Endothelial cell (in vitro differentiated cells): ENCODE measurements around the gene LRP5. TPM values are rescaled to one million over a fixed set of nuclear protein-coding genes. Genes with fewer than 3 reads are reported as not detected.

Source experiments
- DNase-seq: peaks from one replicate; pipeline ENCODE4 v3.0.0; 2021; ENCODE audit warnings: low spot score
- H3K27ac Mint-ChIP-seq: one replicate; pipeline ENCODE4 v1.8.0; 2021; ENCODE audit warnings: mixed read lengths, inconsistent platforms; ENCODE audit not compliant: unreplicated experiment
- H3K27me3 Mint-ChIP-seq: one replicate; pipeline ENCODE4 v1.8.0; 2021; ENCODE audit warnings: mild to moderate bottlenecking, moderate library complexity, mixed read lengths, inconsistent platforms; ENCODE audit not compliant: unreplicated experiment
- H3K36me3 Mint-ChIP-seq: one replicate; pipeline ENCODE4 v1.8.0; 2021; ENCODE audit warnings: mild to moderate bottlenecking, low read depth, mixed read lengths, inconsistent platforms; ENCODE audit not compliant: unreplicated experiment
- H3K4me1 Mint-ChIP-seq: one replicate; pipeline ENCODE4 v1.8.0; 2021; ENCODE audit warnings: mild to moderate bottlenecking, mixed read lengths, inconsistent platforms; ENCODE audit not compliant: unreplicated experiment
- H3K4me3 Mint-ChIP-seq: one replicate; pipeline ENCODE4 v1.8.0; 2021; ENCODE audit warnings: mild to moderate bottlenecking, mixed read lengths, inconsistent platforms; ENCODE audit not compliant: unreplicated experiment
- H3K9me3 Mint-ChIP-seq: one replicate; pipeline ENCODE4 v1.8.0; 2021; ENCODE audit warnings: mixed read lengths, inconsistent platforms; ENCODE audit not compliant: unreplicated experiment
- total RNA-seq: library from RNA; stranded (reverse); fragmentation: NEBNext Ultra II Directional; extraction: Animal tissue kit (Norgen Biotek cat#: 25700); gene quantifications from one replicate; pipeline ENCODE4 v1.2.1, GENCODE V29; 2021; ENCODE audit not compliant: unreplicated experiment
- TF ChIP-seq, protein P1 (sequence below): fragments of 200-600 bp; sonication (generic); IDR thresholded peaks from one replicate; pipeline ENCODE4 v1.5.0; 2021; ENCODE audit warnings: antibody characterized with exemption; ENCODE audit not compliant: unreplicated experiment

The LRP5 gene
- total RNA-seq, 1 donor from 2014 or later, result 72.3 TPM

- Mint-ChIP-seq H3K4me3 (peak overlapping the region; percentile 94), H3K27me3 (peaks cover 2% of the 10 kb centered on the region), H3K27ac (no peak overlapping the region), H3K4me1 (peaks cover 9% of the 10 kb centered on the region), H3K9me3 (no peaks in the 10 kb centered on the region), H3K36me3 (no peaks in the 10 kb centered on the region)
- TF ChIP-seq, protein P1, sequence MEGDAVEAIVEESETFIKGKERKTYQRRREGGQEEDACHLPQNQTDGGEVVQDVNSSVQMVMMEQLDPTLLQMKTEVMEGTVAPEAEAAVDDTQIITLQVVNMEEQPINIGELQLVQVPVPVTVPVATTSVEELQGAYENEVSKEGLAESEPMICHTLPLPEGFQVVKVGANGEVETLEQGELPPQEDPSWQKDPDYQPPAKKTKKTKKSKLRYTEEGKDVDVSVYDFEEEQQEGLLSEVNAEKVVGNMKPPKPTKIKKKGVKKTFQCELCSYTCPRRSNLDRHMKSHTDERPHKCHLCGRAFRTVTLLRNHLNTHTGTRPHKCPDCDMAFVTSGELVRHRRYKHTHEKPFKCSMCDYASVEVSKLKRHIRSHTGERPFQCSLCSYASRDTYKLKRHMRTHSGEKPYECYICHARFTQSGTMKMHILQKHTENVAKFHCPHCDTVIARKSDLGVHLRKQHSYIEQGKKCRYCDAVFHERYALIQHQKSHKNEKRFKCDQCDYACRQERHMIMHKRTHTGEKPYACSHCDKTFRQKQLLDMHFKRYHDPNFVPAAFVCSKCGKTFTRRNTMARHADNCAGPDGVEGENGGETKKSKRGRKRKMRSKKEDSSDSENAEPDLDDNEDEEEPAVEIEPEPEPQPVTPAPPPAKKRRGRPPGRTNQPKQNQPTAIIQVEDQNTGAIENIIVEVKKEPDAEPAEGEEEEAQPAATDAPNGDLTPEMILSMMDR, result no peak
- DNase-seq, result no peak
These were observed 42.0 kb upstream of the LRP5 start for GRCh38 chr11:68270196-68271022.

DNA sequence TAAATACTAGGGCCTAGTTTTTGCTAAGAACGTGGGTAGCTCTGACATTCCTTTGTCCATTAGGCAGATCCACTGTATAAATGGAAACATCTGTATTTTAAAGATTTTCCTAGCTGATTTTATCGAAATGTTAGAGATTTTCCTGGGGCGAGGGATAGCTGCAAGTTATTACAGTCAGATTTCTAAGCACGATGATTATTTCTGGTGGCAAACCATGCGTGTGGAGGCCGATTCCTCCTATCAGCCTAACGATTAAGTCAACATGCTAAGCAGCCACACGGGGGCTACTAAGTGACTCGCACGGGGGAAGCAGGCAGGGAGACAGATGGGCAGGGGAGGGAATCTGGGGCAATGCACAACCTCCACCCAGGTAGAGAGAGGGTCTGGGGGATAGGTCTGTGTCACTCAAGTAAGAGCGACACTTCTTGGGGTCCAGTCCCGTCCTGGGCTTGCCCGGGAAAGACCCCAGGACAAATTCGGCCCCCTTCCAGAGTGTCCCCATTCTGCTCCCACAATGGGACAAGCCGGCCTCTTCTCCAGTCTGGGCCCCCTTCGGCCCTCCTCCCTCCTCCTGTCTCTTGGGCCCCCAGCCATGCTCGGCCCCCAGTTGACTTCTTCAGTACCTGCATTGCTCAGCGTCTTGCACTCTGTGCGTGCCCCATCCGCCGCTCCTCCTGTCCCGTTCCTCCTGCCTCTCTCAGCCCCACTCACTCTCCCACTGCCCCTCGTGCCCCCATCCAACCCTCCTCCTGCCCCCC is 41.2 kb upstream of the LRP5 start:
- Mint-ChIP-seq H3K4me1 (peaks cover 9% of the 10 kb centered on the region), H3K27ac (peak overlapping the region; percentile 45), H3K27me3 (peaks cover 2% of the 10 kb centered on the region), H3K36me3 (no peaks in the 10 kb centered on the region), H3K4me3 (peak overlapping the region; percentile 94), H3K9me3 (no peaks in the 10 kb centered on the region)
- DNase-seq, result peak; percentile 57
- TF ChIP-seq, protein P1, result no peak

DNA sequence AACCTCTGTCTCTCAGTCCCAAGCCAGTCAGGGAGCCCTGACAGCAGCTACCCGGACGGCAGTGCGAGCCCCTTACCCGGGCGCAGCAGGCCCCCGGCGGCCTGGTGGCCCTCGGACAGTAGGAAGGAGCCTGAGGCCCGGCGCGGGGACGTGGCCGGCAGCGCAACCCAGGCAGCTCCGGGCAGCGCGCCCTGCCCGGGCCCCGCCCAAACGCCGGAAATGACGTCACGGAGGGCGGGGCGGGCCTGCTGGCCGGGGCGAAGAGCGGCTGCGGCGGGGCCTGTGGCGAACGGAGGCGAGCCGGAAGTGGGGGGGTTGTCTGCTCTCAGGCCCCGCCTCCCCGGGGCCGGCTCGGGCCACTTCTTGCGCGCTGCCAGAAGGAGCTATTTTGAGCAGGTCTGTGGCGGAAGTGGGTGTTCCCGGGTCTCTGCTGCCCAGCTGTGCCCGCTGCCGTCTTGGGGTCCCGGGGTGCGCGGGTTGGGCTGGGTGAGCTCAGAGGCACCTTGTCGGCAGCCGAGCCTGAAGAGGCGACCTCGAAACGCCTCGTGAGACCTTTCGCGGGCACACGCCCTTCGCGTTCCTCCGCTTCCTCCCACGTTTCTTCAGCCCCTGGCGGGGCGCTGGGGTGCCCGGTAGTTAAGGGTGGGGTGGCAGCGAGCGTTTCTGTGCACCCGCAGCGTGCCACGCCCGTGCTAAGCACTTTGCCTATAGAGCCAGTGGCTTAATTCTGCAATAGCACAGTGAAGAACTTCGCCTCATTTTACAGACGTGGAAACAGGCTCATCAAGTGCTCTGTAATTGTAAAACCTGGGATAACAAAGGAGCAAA is 40.4 kb upstream of the LRP5 start, which contains the start of gene C11orf24:
Gene C11orf24 (minus strand): TSS at position 193 of the 828 bp plus-strand sequence. CDS start 8,206 bp downstream, outside the sequence.
- H3K36me3 Mint-ChIP-seq, result no peaks in the 10 kb centered on the region
- H3K9me3 Mint-ChIP-seq, result no peaks in the 10 kb centered on the region
- TF ChIP-seq, protein P1, result no peak
- peak within 1 kb of the TSS; percentile 90 for H3K27ac Mint-ChIP-seq
- H3K4me1 Mint-ChIP-seq, result peaks cover 9% of the 10 kb centered on the region
- peak within 1 kb of the TSS; percentile 96 for H3K4me3 Mint-ChIP-seq
- DNase-seq, result peak; percentile 95
- peaks cover 2% of the 10 kb centered on the region for H3K27me3 Mint-ChIP-seq

GRCh38 chr11:68273026-68273738 is 39.2 kb upstream of the LRP5 start:
- Mint-ChIP-seq H3K4me3 (no peak overlapping the region), H3K4me1 (peaks cover 9% of the 10 kb centered on the region), H3K27ac (no peak overlapping the region), H3K27me3 (peaks cover 2% of the 10 kb centered on the region), H3K9me3 (no peaks in the 10 kb centered on the region), H3K36me3 (no peaks in the 10 kb centered on the region)
- TF ChIP-seq, protein P1, result no peak
- DNase-seq, result no peak
